Hematopoietic multipotent progenitor cell (in vitro differentiated cells): Measurements from ENCODE around the gene RASAL2. TPM values are rescaled to one million over a fixed set of nuclear protein-coding genes. Genes with fewer than 3 reads are reported as not detected.
"Not testable (repeated sequence)": the region's sequence is repeated elsewhere in the genome, so short reads cannot be mapped to it uniquely, and the experiment has no call there.

Experiments
- DNase-seq, 3 donors: peaks; one replicate each; pipeline ENCODE4 v3.0.0-alpha.2; 2011 to 2015; ENCODE audit warnings: low read depth in 2 of 3, low spot score in 2 of 3
- total RNA-seq: library from RNA; depleted of rRNA; stranded (reverse); fragments of >200 nt; gene quantifications from one replicate; pipeline ENCODE4 v1.2.3, GENCODE V29; 2012

Gene RASAL2
- total RNA-seq, 1 donor, result 5.4 TPM

DNA sequence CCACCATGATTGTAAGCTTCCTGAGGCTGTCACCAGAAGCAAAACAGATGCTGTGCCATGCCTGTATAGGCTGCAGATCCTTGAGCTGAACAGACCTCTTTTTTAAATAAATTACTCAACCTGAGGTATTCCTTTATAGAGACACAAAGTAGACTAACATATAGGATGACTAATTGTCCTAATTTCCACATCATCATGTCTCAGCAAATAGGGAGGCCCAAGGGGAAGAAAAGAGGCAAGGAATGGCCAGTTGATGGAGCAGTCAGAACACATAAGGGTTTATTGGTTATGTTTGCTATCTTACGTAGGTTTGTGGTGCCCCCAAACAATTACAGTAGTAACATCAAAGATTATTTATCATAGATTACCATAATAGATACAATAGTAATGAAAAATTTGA lies 126.2 kb downstream of the RASAL2 start:
- DNase-seq, result no peak

- no peak for DNase-seq
Measured at GRCh38 chr1:178223289-178223688, 129.4 kb downstream of the RASAL2 start.

DNA sequence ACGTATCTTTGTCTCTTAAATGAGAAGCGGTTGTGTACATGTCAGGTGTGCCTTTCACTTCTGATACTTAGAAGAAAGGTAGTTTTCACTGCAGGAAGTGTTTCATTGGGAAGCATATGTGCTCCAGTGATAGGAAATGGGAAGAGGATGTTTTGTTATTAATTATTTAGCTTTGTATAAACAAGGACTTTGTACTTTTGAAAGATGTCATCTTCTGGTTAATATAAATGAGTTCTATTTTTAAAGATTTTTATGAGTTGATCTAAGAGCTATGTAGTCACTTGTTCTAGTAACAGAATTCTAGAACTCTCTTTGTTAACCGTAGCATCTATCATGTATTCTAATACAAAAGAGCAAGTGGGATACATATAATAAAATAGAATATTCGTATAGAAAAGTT lies 130.5 kb downstream of the RASAL2 start:
- DNase-seq, result no peak

DNA sequence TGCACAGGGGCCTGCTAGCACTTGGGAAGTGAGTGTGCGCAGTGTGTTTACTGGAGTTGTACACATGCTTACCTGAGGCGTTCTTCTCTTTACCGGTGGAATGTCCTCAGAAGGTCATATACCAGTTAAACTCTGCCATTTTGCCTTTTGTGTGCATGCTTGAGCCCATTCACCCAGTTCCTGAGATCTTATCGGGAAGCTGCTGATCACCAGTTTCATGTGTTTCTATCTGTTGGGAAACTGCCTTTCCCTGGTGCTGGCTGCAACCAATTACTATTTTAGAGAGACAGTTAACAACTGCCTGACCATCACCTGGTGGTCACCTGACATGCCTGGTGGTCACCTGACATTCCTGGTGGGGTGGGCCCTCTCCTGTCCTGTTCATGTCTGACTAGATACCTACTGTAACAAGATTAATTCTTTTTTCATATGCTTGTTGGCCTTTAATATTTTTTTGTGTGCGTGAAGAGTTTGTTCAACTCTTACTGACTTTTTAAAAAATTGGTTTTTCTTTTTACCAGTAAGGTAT lies 137.0 kb downstream of the RASAL2 start:
- no peak for DNase-seq

- no peak for DNase-seq
Measured at GRCh38 chr1:178232108-178232507, 138.2 kb downstream of the RASAL2 start.

GRCh38 chr1:178232949-178233348 lies 139.0 kb downstream of the RASAL2 start:
- no peak for DNase-seq

- no peak for DNase-seq
Measured at GRCh38 chr1:178237121-178237520, 143.2 kb downstream of the RASAL2 start.

- DNase-seq, result no peak
Measured at GRCh38 chr1:178238722-178239510, 145.0 kb downstream of the RASAL2 start.

DNA sequence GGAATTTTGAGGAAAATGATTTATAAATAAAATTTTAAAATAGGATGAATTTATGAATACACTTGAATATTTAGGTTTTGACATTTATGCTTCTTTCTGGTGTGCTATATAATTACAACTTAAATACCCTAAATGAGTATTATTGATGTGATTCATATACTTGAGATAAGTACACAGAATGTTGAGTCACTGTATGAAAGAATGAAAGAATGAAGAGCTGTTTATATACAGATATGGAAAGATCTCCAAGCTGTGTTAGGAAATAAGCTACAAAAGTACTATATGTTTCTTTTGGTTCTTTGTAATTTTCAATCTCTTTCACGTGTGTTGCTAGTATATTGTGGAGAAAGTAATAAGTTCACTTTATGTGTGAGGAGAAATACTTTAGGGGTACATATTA lies 147.2 kb downstream of the RASAL2 start:
- DNase-seq, result no peak

GRCh38 chr1:178241837-178242236 lies 147.9 kb downstream of the RASAL2 start:
- DNase-seq, result no peak

DNA sequence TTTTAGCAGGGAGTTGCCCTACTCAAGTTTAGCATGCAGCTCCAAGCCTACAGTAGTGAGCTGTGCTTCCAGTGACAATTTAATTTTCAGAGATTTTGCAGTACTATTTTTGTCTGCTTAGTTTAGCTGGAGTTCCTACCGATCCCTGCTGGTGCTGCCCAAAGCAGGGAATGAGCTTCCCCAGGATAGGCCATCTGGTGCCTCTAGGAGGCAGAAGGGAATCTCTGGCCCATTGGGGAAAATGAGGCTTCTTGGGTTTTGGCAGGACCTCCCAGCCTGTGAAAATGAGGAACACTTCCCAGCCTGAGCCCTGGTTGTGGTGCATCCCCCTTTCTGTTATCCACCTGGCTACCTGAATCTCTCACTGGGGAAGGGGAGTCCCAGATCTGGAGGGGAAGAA lies 149.2 kb downstream of the RASAL2 start:
- DNase-seq, result no peak

DNA sequence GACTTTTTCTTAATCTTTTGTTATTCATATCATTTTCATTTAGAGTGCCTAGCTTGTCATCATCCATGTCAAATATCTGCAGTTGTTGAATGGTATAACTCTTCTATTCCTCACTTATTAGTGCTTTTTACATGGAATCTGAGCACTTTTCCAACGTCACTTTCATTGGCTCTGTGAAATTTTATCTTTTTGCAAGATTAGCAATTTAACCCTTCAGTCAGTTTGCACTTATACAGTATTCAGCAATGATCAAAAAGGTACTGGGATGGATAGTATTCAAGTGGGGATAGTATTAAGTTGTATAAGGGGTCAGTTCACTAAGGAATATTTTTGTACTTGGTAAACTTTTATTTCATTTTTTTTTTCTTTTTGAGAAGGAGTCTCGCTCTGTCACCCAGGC lies 150.0 kb downstream of the RASAL2 start:
- no peak for DNase-seq

- DNase-seq, result not testable (repeated sequence)
Measured at GRCh38 chr1:178248284-178248683, 154.4 kb downstream of the RASAL2 start.

DNA sequence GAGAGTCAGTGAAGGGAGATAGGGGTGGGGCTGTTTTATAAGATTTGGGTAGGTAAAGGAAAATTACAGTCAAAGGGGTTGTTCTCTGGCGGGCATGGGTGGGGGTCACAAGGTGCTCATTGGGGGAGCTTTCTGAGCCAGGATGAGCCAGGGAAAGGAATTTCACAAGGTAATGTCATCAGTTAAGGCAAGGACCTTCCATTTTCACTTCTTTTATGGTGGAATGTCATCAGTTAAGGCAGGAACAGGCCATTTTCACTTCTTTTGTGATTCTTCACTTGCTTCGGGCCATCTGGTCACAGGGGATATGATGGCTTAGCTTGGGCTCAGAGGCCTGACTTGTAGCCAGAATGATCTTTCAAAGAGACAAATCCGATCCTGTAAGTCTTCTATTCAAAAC lies 159.7 kb downstream of the RASAL2 start:
- DNase-seq, result not testable (repeated sequence)

DNA sequence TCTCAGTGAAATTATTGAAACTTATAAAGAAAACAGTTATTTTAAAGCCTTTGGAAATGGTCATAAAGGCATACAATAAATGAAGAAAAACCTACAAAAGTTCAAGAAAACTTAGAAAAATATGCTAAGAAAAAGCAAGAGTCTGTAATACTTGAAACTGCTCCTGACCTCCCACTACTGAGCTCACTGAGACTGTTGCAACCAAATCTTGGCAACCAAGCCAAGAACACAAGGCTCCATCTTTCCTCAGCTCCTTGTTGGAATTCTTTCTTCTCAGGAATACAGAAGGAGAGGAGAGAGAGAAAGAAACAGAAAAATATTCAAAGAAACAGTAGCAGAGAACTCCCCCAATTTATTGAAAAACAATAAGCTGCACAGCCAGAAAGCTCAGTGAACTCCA lies 160.5 kb downstream of the RASAL2 start:
- no peak for DNase-seq

GRCh38 chr1:178258536-178258935 lies 164.6 kb downstream of the RASAL2 start:
- DNase-seq, result no peak

DNA sequence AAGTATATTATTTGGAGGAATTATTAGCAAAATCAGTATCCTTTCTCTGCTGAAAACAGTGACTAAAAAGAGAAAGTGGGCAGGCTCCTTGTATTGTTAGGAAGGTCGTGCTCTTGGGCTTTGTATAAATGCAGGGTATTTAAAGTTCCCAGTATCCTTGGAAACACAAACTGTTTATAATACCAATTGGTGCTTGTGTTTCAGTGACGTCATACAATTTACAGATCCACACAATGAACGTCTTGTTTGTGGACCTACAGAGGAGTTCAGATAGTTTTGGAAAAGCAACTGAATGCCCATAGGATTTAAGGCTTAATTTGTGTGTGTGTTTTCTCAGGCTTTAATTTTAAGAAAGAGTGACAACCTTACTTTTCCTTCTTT lies 168.2 kb downstream of the RASAL2 start:
- DNase-seq, result no peak

- no peak for DNase-seq
Measured at GRCh38 chr1:178263341-178263740, 169.4 kb downstream of the RASAL2 start.

DNA sequence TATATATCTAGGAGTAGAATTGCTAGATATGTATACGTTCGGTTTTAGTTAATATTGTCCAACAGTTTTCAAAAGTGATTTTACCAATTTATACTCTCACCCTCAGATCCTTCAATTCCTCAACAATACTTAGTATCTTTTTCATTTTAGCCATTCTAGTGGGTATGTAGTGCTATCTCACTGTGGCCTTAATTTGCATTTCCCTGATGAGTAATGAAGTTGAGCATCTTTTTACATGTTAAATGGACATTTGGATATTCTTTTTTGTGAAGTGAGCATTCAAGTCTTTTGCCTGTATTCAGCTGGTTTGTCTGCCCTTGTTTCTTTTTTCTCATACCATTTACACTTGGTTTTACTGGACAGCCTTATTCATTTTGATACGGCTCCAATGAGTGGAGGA lies 172.2 kb downstream of the RASAL2 start:
- no peak for DNase-seq

GRCh38 chr1:178266619-178267066 lies 172.7 kb downstream of the RASAL2 start:
- DNase-seq, result no peak

GRCh38 chr1:178267646-178268094 lies 173.8 kb downstream of the RASAL2 start:
- no peak for DNase-seq

DNA sequence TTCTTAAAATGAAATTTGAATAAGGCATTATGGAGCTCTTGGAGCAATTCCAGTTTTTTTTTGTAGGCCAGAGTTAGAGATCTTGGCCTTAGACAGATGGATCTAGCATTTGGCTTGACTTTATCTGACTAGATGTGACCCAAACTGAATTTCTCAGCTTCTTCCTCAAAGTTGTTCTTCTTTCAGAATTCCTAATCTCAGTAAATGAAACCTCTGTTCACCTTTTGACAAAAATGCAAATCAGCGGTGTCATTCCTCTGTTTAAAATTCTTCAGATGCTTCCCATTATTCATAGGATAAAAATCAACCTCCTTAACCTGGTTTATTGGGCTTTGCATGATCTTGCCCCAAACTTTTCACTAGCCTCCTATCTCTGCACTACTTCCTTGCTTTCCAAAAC lies 177.6 kb downstream of the RASAL2 start:
- no peak for DNase-seq
